ENCODE data around the gene PIAS4.

The PIAS4 gene

GRCh38 chr19:4043401-4043800, 35.9 kb downstream of the PIAS4 start:
- DNase-seq: no peak

- DNase-seq: no peak
These were observed 36.6 kb downstream of the PIAS4 start for GRCh38 chr19:4043966-4044715.

GRCh38 chr19:4044990-4045465, 37.5 kb downstream of the PIAS4 start:
- DNase-seq: no peak

GRCh38 chr19:4045597-4046361, 38.2 kb downstream of the PIAS4 start:
- DNase-seq: no peak

- no peak for DNase-seq
These were observed 38.8 kb downstream of the PIAS4 start for GRCh38 chr19:4046362-4046691.

- no peak for DNase-seq
These were observed 39.6 kb downstream of the PIAS4 start for GRCh38 chr19:4046946-4047683.

- no peak for DNase-seq
These were observed 41.9 kb downstream of the PIAS4 start for GRCh38 chr19:4049432-4049831.

- peak in 1 of 2 donors; percentile 73 for DNase-seq
These were observed 43.9 kb downstream of the PIAS4 start for GRCh38 chr19:4051175-4052101.

GRCh38 chr19:4052114-4052992, 44.8 kb downstream of the PIAS4 start:
- DNase-seq: peak in 1 of 2 donors; percentile 71

- no peak for DNase-seq
These were observed 45.5 kb downstream of the PIAS4 start for GRCh38 chr19:4052993-4053422.

GRCh38 chr19:4053423-4054324, 46.1 kb downstream of the PIAS4 start:
- no peak for DNase-seq

GRCh38 chr19:4054441-4055208, 47.1 kb downstream of the PIAS4 start:
- no peak for DNase-seq

GRCh38 chr19:4055209-4055552, 47.6 kb downstream of the PIAS4 start:
- no peak for DNase-seq

- DNase-seq: peak; percentile 49 to 80
These were observed 50.6 kb downstream of the PIAS4 start for GRCh38 chr19:4057931-4058692.

- DNase-seq: no peak
These were observed 51.3 kb downstream of the PIAS4 start for GRCh38 chr19:4058693-4059452.

GRCh38 chr19:4059453-4059871, 51.9 kb downstream of the PIAS4 start:
- no peak for DNase-seq

- peak; percentile 86 to 89 for DNase-seq
These were observed 52.5 kb downstream of the PIAS4 start for GRCh38 chr19:4059891-4060620.
